ENCODE measurements around the gene THPO. TPM values are rescaled to one million over a fixed set of nuclear protein-coding genes. Genes with fewer than 3 reads are reported as not detected.

The THPO gene
- total and polyA plus RNA-seq, 2 donors (not counting 3 experiments of a cell fraction or from before 2014, with no cell fraction given) = 0.08 TPM; not detected in 1

GRCh38 chr3:184351511-184352148 is 26.4 kb downstream of the THPO start:
- dilution Hi-C loops (cut with MboI; ENCODE audit: extremely low pct_ligation_motif_present, low sequenced_read_pairs) (no loop called here), intact Hi-C loops (cut with micrococcal nuclease) (no loop called here)
- BruUV-seq (replicated peaks) = no TSS peak

More at GRCh38 chr3:184351511-184352148, 26.4 kb downstream of the THPO start:
- no peak overlapping the region for H3K4me3 ChIP-seq (replicated peaks in 1 of 3; ENCODE audit: insufficient read depth in 1 of 3, low read depth in 1 of 3, low read length in 3 of 3)
- H3K36me3 ChIP-seq (ENCODE audit: control insufficient read depth in 2 of 2, extremely low read depth in 1 of 2, insufficient read depth in 2 of 2, low read length in 2 of 2) = peaks cover 0 to 5% of the 10 kb centered on the region in 2 experiments
- CTCF ChIA-PET = no interaction called here
- DNase-seq (ENCODE audit: low read depth, low spot score) (no peak), FAIRE-seq (no peak)
- no peak overlapping the region for H2AFZ ChIP-seq (ENCODE audit: low read depth, low read length)
- no peaks in the 10 kb centered on the region for H3K9me3 ChIP-seq (replicated peaks; ENCODE audit: control insufficient read depth, insufficient read depth, low read length)
- H3K4me1 ChIP-seq (ENCODE audit: control insufficient read depth, extremely low read depth, insufficient read depth, low read length) = no peaks in the 10 kb centered on the region
- no peaks in the 10 kb centered on the region for H3K27me3 ChIP-seq (ENCODE audit: control insufficient read depth in 2 of 2, insufficient read depth in 2 of 2, low read length in 2 of 2)
- no peaks in the 10 kb centered on the region for H3K9me1 ChIP-seq (replicated peaks; ENCODE audit: control insufficient read depth, extremely low read depth, insufficient read depth, low read length)
- POLR2A ChIA-PET = no interaction called here
- no peak overlapping the region for H3K27ac ChIP-seq (ENCODE audit: insufficient read depth, low read depth, low read length)
- no peak overlapping the region for H3K9ac ChIP-seq (replicated peaks; ENCODE audit: extremely low read depth, insufficient read depth, low read length)
- no peaks in the 10 kb centered on the region for H4K20me1 ChIP-seq (replicated peaks; ENCODE audit: control insufficient read depth, extremely low read depth, insufficient read depth, low read length)
- no peak for TF ChIP-seq POLR2AphosphoS5 (IDR thresholded peaks at IDR 0.05; ENCODE audit: insufficient read depth, low read depth, low read length)
- no peak for TF ChIP-seq MAX (IDR thresholded peaks at IDR 0.05; ENCODE audit: insufficient read depth, insufficient read length)
- TF ChIP-seq, protein P1, sequence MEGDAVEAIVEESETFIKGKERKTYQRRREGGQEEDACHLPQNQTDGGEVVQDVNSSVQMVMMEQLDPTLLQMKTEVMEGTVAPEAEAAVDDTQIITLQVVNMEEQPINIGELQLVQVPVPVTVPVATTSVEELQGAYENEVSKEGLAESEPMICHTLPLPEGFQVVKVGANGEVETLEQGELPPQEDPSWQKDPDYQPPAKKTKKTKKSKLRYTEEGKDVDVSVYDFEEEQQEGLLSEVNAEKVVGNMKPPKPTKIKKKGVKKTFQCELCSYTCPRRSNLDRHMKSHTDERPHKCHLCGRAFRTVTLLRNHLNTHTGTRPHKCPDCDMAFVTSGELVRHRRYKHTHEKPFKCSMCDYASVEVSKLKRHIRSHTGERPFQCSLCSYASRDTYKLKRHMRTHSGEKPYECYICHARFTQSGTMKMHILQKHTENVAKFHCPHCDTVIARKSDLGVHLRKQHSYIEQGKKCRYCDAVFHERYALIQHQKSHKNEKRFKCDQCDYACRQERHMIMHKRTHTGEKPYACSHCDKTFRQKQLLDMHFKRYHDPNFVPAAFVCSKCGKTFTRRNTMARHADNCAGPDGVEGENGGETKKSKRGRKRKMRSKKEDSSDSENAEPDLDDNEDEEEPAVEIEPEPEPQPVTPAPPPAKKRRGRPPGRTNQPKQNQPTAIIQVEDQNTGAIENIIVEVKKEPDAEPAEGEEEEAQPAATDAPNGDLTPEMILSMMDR (IDR thresholded peaks at IDR 0.05; ENCODE audit: extremely low read depth in 1 of 2, insufficient read depth in 1 of 2, low read depth in 1 of 2, low read length in 2 of 2) = no peak
- no peak for TF ChIP-seq POLR2A (IDR thresholded peaks at IDR 0.05; ENCODE audit: low read depth, low read length)
- TF ChIP-seq MYC (IDR thresholded peaks at IDR 0.05; ENCODE audit: low read depth, low read length) = no peak
- TF ChIP-seq FOS (IDR thresholded peaks at IDR 0.05; ENCODE audit: borderline replicate concordance, insufficient read depth, low read length) = no peak
- no peak for TF ChIP-seq EZH2 (IDR thresholded peaks at IDR 0.05; ENCODE audit: borderline replicate concordance, low read depth, low read length, severe bottlenecking)
- no peak for TF ChIP-seq JUN (IDR thresholded peaks at IDR 0.05; ENCODE audit: borderline replicate concordance, insufficient read depth, insufficient read length, low read depth)
- TF ChIP-seq GATA2 (IDR thresholded peaks at IDR 0.05; ENCODE audit: insufficient read depth, insufficient read length, low read depth, low read length) = no peak
- no peaks in the 10 kb centered on the region for H3K79me2 ChIP-seq (ENCODE audit: control insufficient read depth, insufficient read depth, low read length)
- no peak overlapping the region for H3K4me2 ChIP-seq (ENCODE audit: insufficient read depth, low read length)

All from endothelial cell of umbilical vein (primary cell).